ENCODE measurements around the gene LEO1.
A peak's percentile ranks its signal among the peaks of the same experiment; 100 is the strongest.

Gene LEO1

GRCh38 chr15:51912528-51912927, 59.0 kb downstream of the LEO1 start:
- no peak for FAIRE-seq
- TF ChIP-seq POLR2A (IDR thresholded peaks at IDR 0.05; ENCODE audit: low read depth, low read length) (no peak), TAF1 (IDR thresholded peaks at IDR 0.05; ENCODE audit: borderline replicate concordance, low read depth, low read length) (no peak), POLR2AphosphoS5 (IDR thresholded peaks at IDR 0.05; ENCODE audit: low read depth, low read length) (no peak)
- no peak for DNase-seq (ENCODE audit: insufficient read length)

- DNase-seq (ENCODE audit: insufficient read length) (no peak), FAIRE-seq (no peak)
- no peak for TF ChIP-seq POLR2AphosphoS5 (IDR thresholded peaks at IDR 0.05; ENCODE audit: low read depth, low read length)
These were observed 62.0 kb downstream of the LEO1 start for GRCh38 chr15:51909584-51909983.

- FAIRE-seq (no peak), DNase-seq (ENCODE audit: insufficient read length) (no peak)
- TF ChIP-seq TAF1 (IDR thresholded peaks at IDR 0.05; ENCODE audit: borderline replicate concordance, low read depth, low read length) (no peak), POLR2AphosphoS5 (IDR thresholded peaks at IDR 0.05; ENCODE audit: low read depth, low read length) (no peak), POLR2A (IDR thresholded peaks at IDR 0.05; ENCODE audit: low read depth, low read length) (no peak)
These were observed 63.3 kb downstream of the LEO1 start for GRCh38 chr15:51908316-51908715.

GRCh38 chr15:51907136-51907862, 64.3 kb downstream of the LEO1 start:
- no peak for FAIRE-seq
- no peak for DNase-seq (ENCODE audit: insufficient read length)
- TF ChIP-seq TAF1 (IDR thresholded peaks at IDR 0.05; ENCODE audit: borderline replicate concordance, low read depth, low read length) (no peak), POLR2AphosphoS5 (IDR thresholded peaks at IDR 0.05; ENCODE audit: low read depth, low read length) (no peak), POLR2A (IDR thresholded peaks at IDR 0.05; ENCODE audit: low read depth, low read length) (no peak)

GRCh38 chr15:51904931-51905330, 66.6 kb downstream of the LEO1 start:
- DNase-seq (ENCODE audit: insufficient read length) (no peak), FAIRE-seq (no peak)
- no peak for TF ChIP-seq TAF1 (IDR thresholded peaks at IDR 0.05; ENCODE audit: borderline replicate concordance, low read depth, low read length)

GRCh38 chr15:51904421-51904820, 67.2 kb downstream of the LEO1 start:
- DNase-seq (ENCODE audit: insufficient read length) = no peak
- no peak for FAIRE-seq
- no peak for TF ChIP-seq POLR2A (IDR thresholded peaks at IDR 0.05; ENCODE audit: low read depth, low read length)
- TF ChIP-seq POLR2AphosphoS5 (IDR thresholded peaks at IDR 0.05; ENCODE audit: low read depth, low read length) = no peak
- TF ChIP-seq TAF1 (IDR thresholded peaks at IDR 0.05; ENCODE audit: borderline replicate concordance, low read depth, low read length) = no peak

GRCh38 chr15:51889486-51889885, 82.1 kb downstream of the LEO1 start:
- no peak for FAIRE-seq
- no peak for DNase-seq (ENCODE audit: insufficient read length)
- no peak for TF ChIP-seq POLR2AphosphoS5 (IDR thresholded peaks at IDR 0.05; ENCODE audit: low read depth, low read length)
- no peak for TF ChIP-seq TAF1 (IDR thresholded peaks at IDR 0.05; ENCODE audit: borderline replicate concordance, low read depth, low read length)
- no peak for TF ChIP-seq POLR2A (IDR thresholded peaks at IDR 0.05; ENCODE audit: low read depth, low read length)

- TF ChIP-seq TAF1 (IDR thresholded peaks at IDR 0.05; ENCODE audit: borderline replicate concordance, low read depth, low read length) = no peak
- no peak for TF ChIP-seq POLR2A (IDR thresholded peaks at IDR 0.05; ENCODE audit: low read depth, low read length)
- no peak for TF ChIP-seq POLR2AphosphoS5 (IDR thresholded peaks at IDR 0.05; ENCODE audit: low read depth, low read length)
- peak; percentile 48 for FAIRE-seq
- DNase-seq (ENCODE audit: insufficient read length) = no peak
These were observed 82.9 kb downstream of the LEO1 start for GRCh38 chr15:51888593-51889195.

Measured in GM12892 (cell line).